RPMI8226 (cell line): Measurements from ENCODE around the gene BTBD16.

ENCODE experiments used
- DNase-seq: peaks from one replicate; pipeline ENCODE4 v3.0.0-alpha.2; 2015

The BTBD16 gene

DNA sequence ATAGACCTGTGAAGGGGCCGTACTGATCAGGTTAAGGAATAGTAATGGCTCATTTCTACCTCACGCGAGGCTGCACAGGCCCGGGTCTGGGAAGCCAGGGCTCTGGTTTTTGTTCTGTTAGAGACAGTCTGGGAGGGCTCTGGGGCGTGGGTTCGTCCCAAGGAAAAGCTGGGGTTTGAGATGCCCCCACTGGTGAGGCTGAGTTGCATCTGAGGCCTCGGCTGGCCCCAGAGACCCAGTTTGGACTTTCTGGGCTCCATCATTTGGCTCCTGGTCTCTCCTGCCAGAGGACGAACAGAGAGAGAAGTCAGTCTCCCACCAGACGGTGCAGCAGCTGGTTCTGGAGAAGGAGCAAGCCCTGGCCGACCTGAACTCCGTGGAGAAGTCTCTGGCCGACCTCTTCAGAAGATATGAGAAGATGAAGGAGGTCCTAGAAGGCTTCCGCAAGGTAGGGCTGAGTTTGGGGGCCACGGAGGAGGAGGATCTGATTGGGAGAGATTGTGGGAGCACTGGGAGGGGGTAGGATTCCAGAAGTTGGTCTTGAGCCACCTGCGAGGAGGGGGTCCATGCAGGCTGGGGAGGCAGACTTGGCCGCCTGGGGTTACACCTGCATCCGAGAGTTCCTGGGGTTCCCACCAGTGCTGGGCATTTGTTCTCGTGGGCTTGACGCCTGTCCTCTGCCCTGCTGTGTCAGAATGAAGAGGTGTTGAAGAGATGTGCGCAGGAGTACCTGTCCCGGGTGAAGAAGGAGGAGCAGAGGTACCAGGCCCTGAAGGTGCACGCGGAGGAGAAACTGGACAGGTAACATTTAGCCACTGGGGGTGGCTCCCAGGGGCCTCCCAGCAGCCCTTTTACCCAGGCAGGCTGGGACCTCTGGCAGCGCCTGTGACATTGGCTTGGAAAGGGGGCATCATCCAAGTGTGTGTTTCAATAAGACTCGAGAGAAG is 22.5 kb upstream of the BTBD16 start:
- DNase-seq = no peak

DNA sequence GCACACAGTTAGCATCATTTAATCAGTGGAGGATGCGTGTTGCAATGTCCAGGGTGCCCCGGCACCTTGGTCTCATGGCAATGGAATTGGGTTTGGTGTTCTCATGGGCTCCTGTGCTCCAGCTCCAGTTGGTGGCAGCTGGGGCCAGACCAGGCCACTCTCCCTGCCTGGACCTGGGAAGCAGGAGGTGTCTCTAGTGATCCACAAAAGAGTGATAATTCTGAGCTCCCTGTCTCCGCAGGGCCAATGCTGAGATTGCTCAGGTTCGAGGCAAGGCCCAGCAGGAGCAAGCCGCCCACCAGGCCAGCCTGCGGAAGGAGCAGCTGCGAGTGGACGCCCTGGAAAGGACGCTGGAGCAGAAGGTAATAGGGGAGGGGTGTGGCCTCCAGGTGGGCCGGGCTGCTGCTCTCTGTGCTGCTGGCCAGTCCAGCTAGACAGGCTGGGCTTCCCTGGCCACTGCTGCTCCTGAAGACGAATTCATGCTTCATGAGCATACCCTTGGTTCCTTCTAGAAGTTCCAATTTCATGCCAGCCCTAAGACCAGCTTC is 21.7 kb upstream of the BTBD16 start:
- DNase-seq = no peak

- DNase-seq = no peak
These were observed 20.9 kb upstream of the BTBD16 start for GRCh38 chr10:122249991-122250750.

DNA sequence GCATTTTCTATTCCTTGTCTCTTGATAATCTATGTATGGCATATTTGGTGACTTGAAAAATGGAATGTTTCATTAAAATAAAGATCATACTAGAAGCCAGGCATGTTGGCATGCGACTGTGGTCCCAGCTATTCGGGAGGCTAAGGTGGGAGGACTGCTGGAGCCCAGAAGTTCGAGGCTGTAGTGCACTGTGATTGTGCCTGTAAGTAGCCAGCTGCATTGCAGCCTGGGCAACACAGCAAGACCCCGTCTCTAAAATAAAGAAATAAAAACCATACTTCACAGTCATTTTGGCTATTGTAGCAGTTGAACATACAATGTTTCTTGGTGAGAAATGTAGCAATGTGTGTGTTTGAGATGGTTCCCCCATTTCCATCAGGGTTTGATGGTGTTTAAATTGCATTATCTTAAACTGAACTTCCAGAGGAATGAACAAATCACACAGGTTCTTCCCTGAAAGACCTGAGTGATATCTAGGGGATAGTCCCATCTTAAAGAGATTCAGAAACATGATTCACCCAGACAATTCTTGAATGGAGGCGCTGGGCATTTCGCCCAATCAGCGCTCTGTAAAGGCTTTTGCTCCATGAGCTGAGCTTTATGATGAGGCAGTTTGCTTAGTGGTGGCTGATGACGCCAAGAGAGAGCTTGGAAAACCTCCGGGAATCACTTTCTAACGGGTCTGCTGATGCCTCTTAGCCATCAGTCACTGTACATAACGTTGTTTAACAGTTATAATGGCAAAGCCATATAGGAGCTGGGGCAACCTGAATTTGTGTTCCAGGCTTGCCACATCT is 19.4 kb upstream of the BTBD16 start:
- no peak for DNase-seq

DNA sequence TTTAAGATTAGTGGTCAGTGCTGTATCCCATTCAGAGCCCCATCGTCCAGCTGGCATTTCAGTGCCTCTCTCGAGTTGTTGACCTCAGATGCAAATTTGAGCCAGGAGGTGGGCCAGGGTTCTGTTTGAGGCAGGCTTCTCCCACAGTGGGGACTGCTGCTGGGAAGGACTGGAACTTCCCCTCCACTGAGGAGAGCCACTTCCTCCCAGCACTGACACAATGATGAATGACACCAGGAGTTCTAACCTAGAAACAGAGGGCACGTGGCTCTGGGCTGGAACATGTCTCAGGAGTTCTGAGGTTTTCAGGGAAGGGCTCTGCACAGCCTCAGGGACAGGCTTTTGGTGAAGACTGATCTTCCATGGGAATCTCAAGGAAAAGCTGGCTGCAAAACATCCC is 18.3 kb upstream of the BTBD16 start:
- no peak for DNase-seq

DNA sequence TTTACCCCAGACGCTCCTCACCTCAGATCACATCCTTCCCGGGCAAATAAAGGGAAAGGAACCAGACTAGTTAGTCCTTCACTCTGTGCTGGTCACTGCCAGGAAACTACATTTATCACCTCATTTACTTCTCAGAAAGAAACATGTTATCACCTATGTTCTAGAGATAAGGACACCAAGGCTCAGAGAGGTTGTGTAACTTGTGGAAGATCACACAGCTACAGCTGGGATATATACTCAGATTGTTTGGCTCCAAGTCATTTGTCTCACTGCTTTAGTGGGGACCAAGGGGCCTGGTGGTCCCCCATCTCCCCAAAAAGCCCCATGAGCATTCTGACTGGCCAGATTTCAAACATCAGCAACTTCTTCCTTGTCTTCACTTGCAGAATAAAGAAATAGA is 17.5 kb upstream of the BTBD16 start:
- DNase-seq = no peak

- DNase-seq = no peak
These were observed 16.3 kb upstream of the BTBD16 start for GRCh38 chr10:122254831-122255230.

- DNase-seq = no peak
These were observed 15.4 kb upstream of the BTBD16 start for GRCh38 chr10:122255509-122256301.

DNA sequence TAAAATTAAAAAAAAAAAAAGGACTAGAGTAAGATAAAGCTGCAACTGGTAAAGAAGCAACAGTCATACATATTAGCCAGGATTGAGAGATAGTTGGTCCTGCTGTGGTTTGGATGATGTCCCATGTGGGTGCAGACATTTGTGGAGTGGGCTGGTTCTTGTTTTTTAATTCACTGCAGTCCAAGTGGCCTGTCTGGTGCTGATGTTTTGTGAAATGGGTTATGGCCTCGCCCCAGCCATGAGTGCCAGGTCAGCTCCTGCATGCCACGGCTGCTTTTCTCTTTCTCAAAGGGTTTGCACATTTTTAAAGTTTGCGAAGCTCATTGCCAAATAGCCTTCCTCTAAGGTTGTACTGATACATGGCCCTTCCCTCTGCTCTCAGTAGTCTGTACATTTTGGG is 14.1 kb upstream of the BTBD16 start:
- no peak for DNase-seq

DNA sequence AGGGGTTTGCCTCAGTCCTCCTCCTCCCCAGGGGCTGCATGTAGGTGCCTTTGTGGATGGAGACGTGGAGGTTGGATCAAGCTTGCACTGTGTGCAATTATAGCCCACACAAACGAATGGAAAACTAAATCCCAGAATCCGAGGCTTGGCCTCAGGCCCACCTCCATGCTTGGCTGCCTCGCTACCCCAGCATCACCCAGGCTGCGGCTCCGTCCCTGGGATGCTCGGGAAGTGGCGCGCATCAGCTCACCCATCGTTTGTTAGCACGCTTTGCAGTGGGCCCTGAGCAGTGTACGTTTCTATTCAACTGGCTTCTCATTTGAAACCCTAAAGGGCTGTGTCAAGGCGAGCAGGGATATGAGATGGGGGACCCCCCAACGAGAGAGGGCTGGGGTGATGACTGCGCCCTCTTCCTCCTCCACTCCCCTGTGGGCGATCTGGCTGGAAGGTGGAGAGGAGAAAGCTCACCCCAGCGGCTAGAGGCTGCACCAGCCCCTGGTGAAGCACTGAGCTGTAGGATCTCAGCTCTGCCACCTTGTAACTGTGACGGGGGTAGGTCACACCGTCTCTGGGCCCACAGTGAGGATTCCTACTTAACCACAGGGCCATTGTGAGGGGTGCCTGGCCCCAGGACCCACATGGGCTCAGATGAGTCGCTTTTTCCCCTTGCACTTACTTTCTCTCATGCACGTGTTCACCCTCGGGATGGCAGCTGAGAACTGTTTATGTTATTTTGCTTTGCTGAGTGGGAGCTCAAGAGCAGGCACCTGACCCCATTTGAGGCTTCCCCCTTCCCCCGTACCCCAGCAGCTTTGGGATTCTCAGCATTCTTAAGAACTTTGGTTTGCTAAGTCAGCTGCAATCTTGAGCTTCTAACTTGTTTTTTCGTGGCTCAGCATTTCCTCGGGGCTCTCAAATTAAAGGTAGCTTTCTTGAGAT is 12.7 kb upstream of the BTBD16 start:
- DNase-seq = peak; percentile 54

GRCh38 chr10:122259075-122259466 is 12.0 kb upstream of the BTBD16 start:
- no peak for DNase-seq

GRCh38 chr10:122261584-122261983 is 9.5 kb upstream of the BTBD16 start:
- DNase-seq = no peak

GRCh38 chr10:122263971-122264370 is 7.1 kb upstream of the BTBD16 start:
- peak; percentile 18 for DNase-seq

GRCh38 chr10:122264436-122264835 is 6.7 kb upstream of the BTBD16 start:
- DNase-seq = no peak

GRCh38 chr10:122264931-122265330 is 6.2 kb upstream of the BTBD16 start:
- DNase-seq = no peak

GRCh38 chr10:122265896-122266295 is 5.2 kb upstream of the BTBD16 start:
- no peak for DNase-seq

- peak; percentile 43 for DNase-seq
These were observed 3.0 kb upstream of the BTBD16 start for GRCh38 chr10:122267849-122268737.

DNA sequence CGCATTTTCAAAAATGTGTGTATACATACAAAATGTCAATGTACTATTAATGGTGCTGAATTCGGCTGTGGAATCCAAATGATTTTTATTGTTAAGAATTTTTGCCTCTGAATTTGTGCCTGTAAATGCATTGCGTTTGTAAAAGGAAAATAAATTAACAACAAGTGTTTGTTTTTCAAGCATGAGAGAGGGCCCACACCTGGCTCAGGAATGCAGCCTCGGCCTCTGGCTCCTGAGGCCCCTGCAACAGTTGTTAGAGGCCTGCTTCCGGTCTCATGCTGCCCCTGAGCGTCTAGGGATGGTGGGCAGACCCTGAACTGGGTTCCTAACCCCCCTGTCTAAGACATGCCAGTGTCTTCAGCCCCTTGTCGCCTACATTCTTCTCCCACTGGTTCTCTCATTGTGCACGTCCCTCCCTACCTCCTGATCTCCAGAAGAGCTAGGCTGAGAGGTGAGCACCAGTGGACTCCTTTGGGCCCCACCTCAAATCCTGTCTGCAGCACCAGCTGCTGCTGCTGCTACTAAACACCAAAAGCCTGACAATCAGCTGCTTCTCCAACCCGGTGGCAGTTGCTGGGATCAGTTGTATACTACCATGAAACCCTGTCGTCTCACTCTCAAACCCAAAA is 1.9 kb upstream of the BTBD16 start:
- no peak for DNase-seq

GRCh38 chr10:122273966-122274545 is 3.0 kb downstream of the BTBD16 start:
- DNase-seq = no peak
